Mesothelial cell of epicardium (in vitro differentiated cells): ENCODE results near the gene TMSB4X. TPM values are rescaled to one million over a fixed set of nuclear protein-coding genes. Genes with fewer than 3 reads are reported as not detected.
"Not testable (repeated sequence)": the region's sequence is repeated elsewhere in the genome, so short reads cannot be mapped to it uniquely, and the experiment has no call there.

Experiments used
- DNase-seq, 2 experiments: peaks; one replicate each; pipeline ENCODE4 v3.0.0; 2021; ENCODE audit warnings: low spot score in 2 of 2; ENCODE audit not compliant: unreplicated experiment in 2 of 2
- H3K27ac Mint-ChIP-seq: 2 replicates; pipeline ENCODE4 v1.8.0; 2021; ENCODE audit warnings: mixed read lengths
- H3K27me3 Mint-ChIP-seq: 2 replicates; pipeline ENCODE4 v1.8.0; 2021; ENCODE audit warnings: low read depth, mixed read lengths
- H3K36me3 Mint-ChIP-seq: 2 replicates; pipeline ENCODE4 v1.8.0; 2021; ENCODE audit warnings: mixed read lengths
- H3K4me1 Mint-ChIP-seq: 2 replicates; pipeline ENCODE4 v1.8.0; 2021; ENCODE audit warnings: mixed read lengths
- H3K4me3 Mint-ChIP-seq: 2 replicates; pipeline ENCODE4 v1.8.0; 2021; ENCODE audit warnings: mild to moderate bottlenecking, moderate library complexity, mixed read lengths
- H3K9me3 Mint-ChIP-seq: 2 replicates; pipeline ENCODE4 v1.8.0; 2021; ENCODE audit warnings: mixed read lengths
- CTCF ChIP-seq: fragments of 200-600 bp; sonication (generic); IDR thresholded peaks from one replicate; pipeline ENCODE4 v1.5.0; 2021; ENCODE audit warnings: antibody characterized with exemption; ENCODE audit not compliant: unreplicated experiment
- total RNA-seq: library from RNA; stranded (reverse); gene quantifications from 3 replicates; pipeline ENCODE4 v1.2.1, GENCODE V29; 2021

TMSB4X gene
- total RNA-seq, 1 donor from 2014 or later: 2,121 TPM

GRCh38 chrX:12979616-12980015 lies 4.7 kb downstream of the TMSB4X start:
- TF ChIP-seq CTCF: no peak
- Mint-ChIP-seq H3K27me3 (no peaks in the 10 kb centered on the region), H3K4me1 (peaks cover 28% of the 10 kb centered on the region), H3K9me3 (peaks cover 16% of the 10 kb centered on the region), H3K36me3 (peaks cover 12% of the 10 kb centered on the region), H3K4me3 (no peak overlapping the region), H3K27ac (peak overlapping the region; percentile 63)
- no peak for DNase-seq

GRCh38 chrX:12980039-12980438 lies 5.1 kb downstream of the TMSB4X start:
- peaks cover 30% of the 10 kb centered on the region for H3K4me1 Mint-ChIP-seq
- not testable (repeated sequence) for H3K27me3 Mint-ChIP-seq, DNase-seq, H3K4me3 Mint-ChIP-seq
- H3K36me3 Mint-ChIP-seq: peaks cover 12% of the 10 kb centered on the region
- peaks cover 17% of the 10 kb centered on the region for H3K9me3 Mint-ChIP-seq
- peak overlapping the region; percentile 43 for H3K27ac Mint-ChIP-seq

- no peak overlapping the region for H3K27ac Mint-ChIP-seq
- no peak for TF ChIP-seq CTCF
- no peak for DNase-seq
- peaks cover 29% of the 10 kb centered on the region for H3K9me3 Mint-ChIP-seq
- H3K27me3 Mint-ChIP-seq: no peaks in the 10 kb centered on the region
- no peak overlapping the region for H3K4me3 Mint-ChIP-seq
- H3K4me1 Mint-ChIP-seq: peaks cover 36% of the 10 kb centered on the region
- peaks cover 4% of the 10 kb centered on the region for H3K36me3 Mint-ChIP-seq
These were observed 7.0 kb downstream of the TMSB4X start for GRCh38 chrX:12981880-12982279.

GRCh38 chrX:12984603-12985319 lies 9.9 kb downstream of the TMSB4X start:
- no peaks in the 10 kb centered on the region for H3K27me3 Mint-ChIP-seq
- peak in 1 of 2 experiments; percentile 57 for DNase-seq
- peaks cover 33% of the 10 kb centered on the region for H3K9me3 Mint-ChIP-seq

GRCh38 chrX:12985331-12985730 lies 10.4 kb downstream of the TMSB4X start:
- TF ChIP-seq CTCF: no peak
- no peak overlapping the region for H3K4me3 Mint-ChIP-seq
- no peak for DNase-seq
- H3K27ac Mint-ChIP-seq: peak overlapping the region; percentile 81
- H3K27me3 Mint-ChIP-seq: no peaks in the 10 kb centered on the region
- H3K9me3 Mint-ChIP-seq: peaks cover 33% of the 10 kb centered on the region
- peaks cover 26% of the 10 kb centered on the region for H3K4me1 Mint-ChIP-seq
- no peaks in the 10 kb centered on the region for H3K36me3 Mint-ChIP-seq

More at GRCh38 chrX:12984603-12985319, 9.9 kb downstream of the TMSB4X start:
- Mint-ChIP-seq H3K27ac (peak overlapping the region; percentile 81), H3K4me1 (peaks cover 28% of the 10 kb centered on the region), H3K4me3 (no peak overlapping the region), H3K36me3 (no peaks in the 10 kb centered on the region)
- TF ChIP-seq CTCF: no peak

GRCh38 chrX:12986164-12986779 lies 11.4 kb downstream of the TMSB4X start:
- Mint-ChIP-seq H3K27ac (no peak overlapping the region), H3K9me3 (peaks cover 37% of the 10 kb centered on the region), H3K27me3 (no peaks in the 10 kb centered on the region), H3K4me1 (peaks cover 32% of the 10 kb centered on the region), H3K4me3 (no peak overlapping the region), H3K36me3 (no peaks in the 10 kb centered on the region)
- no peak for TF ChIP-seq CTCF
- DNase-seq: no peak
